WTC11 (cell line): ENCODE data around the gene CD70. TPM values are rescaled to one million over a fixed set of nuclear protein-coding genes. Genes with fewer than 3 reads are reported as not detected.
"Not testable (repeated sequence)": the region's sequence is repeated elsewhere in the genome, so short reads cannot be mapped to it uniquely, and the experiment has no call there.

Experiments used
- ATAC-seq: fragments of 200-7000 bp; cut with Tn5 transposase; 2 replicates; pipeline ENCODE4 v1.10.0; 2021; ENCODE audit warnings: mild to moderate bottlenecking, moderate library complexity
- CTCF ChIA-PET: fragments of 300-600 bp; sonication (Branson Sonifier 250); formaldehyde crosslinking; loops from one replicate; lab custom pipeline; 2021; ENCODE audit warnings: antibody characterized with exemption; lab: Charles Lee
- POLR2A ChIA-PET: fragments of 350-600 bp; sonication (Branson Sonifier 250); formaldehyde crosslinking; loops from one replicate; lab custom pipeline; 2021; ENCODE audit warnings: antibody characterized with exemption; lab: Charles Lee
- DNase-seq: peaks from one replicate; pipeline ENCODE4 v3.0.0; 2021; ENCODE audit warnings: low spot score
- H3K27ac Mint-ChIP-seq: 2 replicates; pipeline ENCODE4 v1.8.0; 2021; ENCODE audit warnings: mixed read lengths
- H3K27me3 Mint-ChIP-seq: 2 replicates; pipeline ENCODE4 v1.8.0; 2021; ENCODE audit warnings: low read depth, mild to moderate bottlenecking, moderate library complexity, mixed read lengths
- H3K36me3 Mint-ChIP-seq: 2 replicates; pipeline ENCODE4 v1.8.0; 2021; ENCODE audit warnings: mixed read lengths
- H3K4me1 Mint-ChIP-seq: 2 replicates; pipeline ENCODE4 v1.8.0; 2022; ENCODE audit warnings: mixed read lengths
- H3K4me3 Mint-ChIP-seq: 2 replicates; pipeline ENCODE4 v1.8.0; 2021; ENCODE audit warnings: mild to moderate bottlenecking, moderate library complexity, mixed read lengths
- H3K9me3 Mint-ChIP-seq: 2 replicates; pipeline ENCODE4 v1.8.0; 2021; ENCODE audit warnings: mixed read lengths
- CTCF ChIP-seq: fragments of 200-600 bp; IDR thresholded peaks from 2 replicates; pipeline ENCODE4 v1.8.0; 2022; ENCODE audit warnings: antibody characterized with exemption
- E2F4 ChIP-seq: sonication (generic); formaldehyde crosslinking; IDR thresholded peaks from 2 replicates; pipeline ENCODE4 v1.8.1; 2022; ENCODE audit warnings: low read depth, mild to moderate bottlenecking, moderate library complexity, missing genetic modification reagents, borderline replicate concordance
- ELF4 ChIP-seq: sonication (generic); formaldehyde crosslinking; IDR thresholded peaks from 2 replicates; pipeline ENCODE4 v1.8.1; 2022; ENCODE audit warnings: low read depth, mild to moderate bottlenecking, moderate library complexity, missing genetic modification reagents
- MAX ChIP-seq: sonication (generic); formaldehyde crosslinking; IDR thresholded peaks from 2 replicates; pipeline ENCODE4 v1.8.0; 2022; ENCODE audit warnings: mild to moderate bottlenecking, missing genetic modification reagents
- NFATC4 ChIP-seq: fragments of 250-450 bp; sonication (Bioruptor Pico); IDR thresholded peaks from 2 replicates; pipeline ENCODE4 v1.9.0; 2021; ENCODE audit warnings: mild to moderate bottlenecking
- ZBTB21 ChIP-seq: sonication (generic); formaldehyde crosslinking; IDR thresholded peaks from 2 replicates; pipeline ENCODE4 v1.8.1; 2023; ENCODE audit warnings: mild to moderate bottlenecking, missing genetic modification reagents, borderline replicate concordance
- ZNF219 ChIP-seq: sonication (generic); formaldehyde crosslinking; IDR thresholded peaks from 2 replicates; pipeline ENCODE4 v1.8.0; 2023; ENCODE audit warnings: missing genetic modification reagents, mild to moderate bottlenecking, borderline replicate concordance
- ZNF532 ChIP-seq: fragments of 250-450 bp; sonication (Bioruptor Pico); IDR thresholded peaks from 2 replicates; pipeline ENCODE4 v1.9.0; 2021; ENCODE audit warnings: mild to moderate bottlenecking, borderline replicate concordance
- total RNA-seq: library from RNA; stranded (reverse); gene quantifications from 3 replicates; pipeline ENCODE4 v1.2.3, GENCODE V29; 2021
- TF ChIP-seq, protein P1 (sequence below): sonication (generic); formaldehyde crosslinking; IDR thresholded peaks from 2 replicates; pipeline ENCODE4 v1.8.1; 2022; ENCODE audit warnings: low read depth, missing genetic modification reagents, borderline replicate concordance

The CD70 gene
- total RNA-seq, 1 experiment from 2014 or later = 2.1 TPM

DNA sequence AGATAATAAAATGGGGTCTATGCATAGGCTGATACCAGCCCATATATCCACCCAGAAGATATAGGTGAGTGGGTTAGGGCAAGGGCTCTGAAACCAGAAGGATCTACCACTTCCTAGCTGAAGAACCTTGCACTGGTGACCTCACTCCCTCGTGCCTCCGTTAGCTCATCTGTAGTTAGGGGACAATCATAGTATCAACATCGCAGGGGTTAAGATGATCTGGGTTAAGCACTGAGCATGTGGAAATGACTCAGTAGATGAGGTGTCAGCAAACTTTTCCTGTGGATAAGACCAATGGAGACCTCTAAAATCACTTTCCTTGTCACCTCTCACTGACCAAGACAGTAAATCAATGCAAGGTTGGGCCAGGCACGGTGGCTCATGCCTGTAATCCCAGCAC, 48.5 kb upstream of the CD70 start (continued):
- TF ChIP-seq ZNF532 (CRISPR knock-in tag) (no peak), ZNF219 (CRISPR knock-in tag) (no peak), E2F4 (CRISPR knock-in tag) (no peak), NFATC4 (no peak)
- TF ChIP-seq, protein P1, sequence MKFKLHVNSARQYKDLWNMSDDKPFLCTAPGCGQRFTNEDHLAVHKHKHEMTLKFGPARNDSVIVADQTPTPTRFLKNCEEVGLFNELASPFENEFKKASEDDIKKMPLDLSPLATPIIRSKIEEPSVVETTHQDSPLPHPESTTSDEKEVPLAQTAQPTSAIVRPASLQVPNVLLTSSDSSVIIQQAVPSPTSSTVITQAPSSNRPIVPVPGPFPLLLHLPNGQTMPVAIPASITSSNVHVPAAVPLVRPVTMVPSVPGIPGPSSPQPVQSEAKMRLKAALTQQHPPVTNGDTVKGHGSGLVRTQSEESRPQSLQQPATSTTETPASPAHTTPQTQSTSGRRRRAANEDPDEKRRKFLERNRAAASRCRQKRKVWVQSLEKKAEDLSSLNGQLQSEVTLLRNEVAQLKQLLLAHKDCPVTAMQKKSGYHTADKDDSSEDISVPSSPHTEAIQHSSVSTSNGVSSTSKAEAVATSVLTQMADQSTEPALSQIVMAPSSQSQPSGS (CRISPR knock-in tag) = no peak
- TF ChIP-seq, all 79 proteins: peak for 0

GRCh38 chr19:6633456-6633813, 42.5 kb upstream of the CD70 start:
- H3K4me1 Mint-ChIP-seq, POLR2A ChIA-PET, H3K4me3 Mint-ChIP-seq, DNase-seq, H3K27ac Mint-ChIP-seq, ATAC-seq: not testable (repeated sequence)
- Mint-ChIP-seq H3K27me3 (peaks cover 16% of the 10 kb centered on the region), H3K36me3 (peaks cover 13% of the 10 kb centered on the region), H3K9me3 (peaks cover 37% of the 10 kb centered on the region)
- CTCF ChIA-PET = interaction anchor here (0.6 to 1.2 kb wide), 12 partner anchors 28 to 281 kb away, joined by 3 to 15 read pairs (median 4); partner anchors contain the start of gene GPR108

DNA sequence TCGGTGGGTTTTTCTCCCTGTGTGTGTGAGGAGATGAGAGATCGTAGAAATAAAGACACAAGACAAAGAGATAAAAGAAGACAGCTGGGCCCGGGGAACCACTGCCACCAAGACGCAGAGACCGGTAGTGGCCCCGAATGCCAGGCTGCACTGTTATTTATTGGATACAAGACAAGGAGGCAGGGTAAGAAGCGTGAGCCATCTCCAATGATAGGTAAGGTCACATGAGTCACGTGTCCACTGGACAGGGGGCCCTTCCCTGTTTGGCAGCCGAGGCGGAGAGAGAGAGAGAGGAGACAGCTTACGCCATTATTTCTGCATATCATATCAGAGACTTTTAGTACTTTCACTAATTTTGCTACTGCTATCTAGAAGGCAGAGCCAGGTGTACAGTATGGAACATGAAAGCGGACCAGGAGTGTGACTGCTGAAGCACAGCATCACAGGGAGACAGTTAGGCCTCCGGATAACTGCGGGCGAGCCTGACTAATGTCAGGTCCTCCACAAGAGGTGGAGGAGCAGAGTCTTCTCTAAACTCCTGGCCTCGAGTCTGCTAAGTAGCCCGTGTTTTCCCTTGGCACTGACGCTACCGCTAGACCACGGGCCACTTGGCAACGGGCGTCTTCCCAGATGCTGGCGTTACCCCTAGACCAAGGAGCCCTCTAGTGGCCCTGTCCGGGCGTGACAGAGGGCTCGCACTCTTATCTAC, 42.0 kb upstream of the CD70 start:
- DNase-seq = peak; percentile 75
- Mint-ChIP-seq H3K27me3 (peaks cover 16% of the 10 kb centered on the region), H3K9me3 (peaks cover 34% of the 10 kb centered on the region), H3K36me3 (peaks cover 11% of the 10 kb centered on the region)
- H3K4me3 Mint-ChIP-seq, H3K27ac Mint-ChIP-seq, H3K4me1 Mint-ChIP-seq, ATAC-seq, POLR2A ChIA-PET: not testable (repeated sequence)
- peak; percentile 38; the same call in 1 of the 2 replicates for TF ChIP-seq CTCF
- CTCF ChIA-PET = interaction anchor here (0.6 to 1.5 kb wide), 13 partner anchors 28 to 280 kb away, joined by 3 to 15 read pairs (median 4); partner anchors contain the start of gene GPR108

DNA sequence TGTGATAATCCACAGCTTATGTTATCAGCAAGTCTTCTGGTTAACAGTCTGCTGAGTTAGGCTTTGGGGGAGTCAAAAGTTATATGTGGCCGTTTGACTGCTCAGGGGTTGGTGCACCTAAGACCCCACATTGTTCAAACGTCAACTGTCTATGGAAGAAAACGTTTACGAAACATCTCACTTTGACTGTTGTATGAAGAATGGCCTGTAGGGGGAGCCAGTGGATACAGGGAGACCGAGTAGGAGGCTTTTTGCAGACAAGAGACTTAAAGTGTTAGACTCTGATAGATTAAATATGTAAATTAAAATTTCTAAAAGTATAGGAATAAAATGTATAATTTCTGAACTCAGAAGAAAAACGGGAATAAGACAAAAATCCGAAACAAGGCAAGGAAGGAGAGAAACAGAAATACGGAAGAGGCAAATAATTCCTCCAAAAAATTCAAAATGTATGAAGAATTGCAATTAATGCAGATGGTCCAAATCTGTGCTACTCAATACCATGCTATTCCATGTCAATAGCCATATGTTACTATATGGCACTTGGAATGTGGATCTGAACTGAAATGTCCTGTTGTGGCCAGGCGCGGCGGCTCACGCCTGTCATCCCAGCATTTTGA, 41.2 kb upstream of the CD70 start:
- CTCF ChIA-PET = interaction anchor here (0.7 to 1.5 kb wide), 2 partner anchors 46 to 115 kb away, joined by 3 to 5 read pairs; no protein-coding TSS in a partner anchor
- H3K36me3 Mint-ChIP-seq = peaks cover 16% of the 10 kb centered on the region
- ATAC-seq = no peak

More for the DNA sequence above, 41.2 kb upstream of the CD70 start:
- POLR2A ChIA-PET = no interaction called here
- no peak overlapping the region for H3K4me3 Mint-ChIP-seq
- no peaks in the 10 kb centered on the region for H3K4me1 Mint-ChIP-seq
- peak; percentile 66 for DNase-seq
- TF ChIP-seq ZBTB21 (CRISPR knock-in tag) = no peak
- peak; percentile 48 for TF ChIP-seq CTCF
- TF ChIP-seq ELF4 (CRISPR knock-in tag) = no peak
- TF ChIP-seq MAX (CRISPR knock-in tag) = no peak
- H3K27ac Mint-ChIP-seq = no peak overlapping the region
- H3K27me3 Mint-ChIP-seq = peaks cover 16% of the 10 kb centered on the region
- H3K9me3 Mint-ChIP-seq = peaks cover 39% of the 10 kb centered on the region
